Measurements from ENCODE around the gene KLF16. TPM values are rescaled to one million over a fixed set of nuclear protein-coding genes. Genes with fewer than 3 reads are reported as not detected.

KLF16 gene
- total and polyA plus RNA-seq, 2 experiments from 2014 or later, result 8.9 to 20.2 TPM

DNA sequence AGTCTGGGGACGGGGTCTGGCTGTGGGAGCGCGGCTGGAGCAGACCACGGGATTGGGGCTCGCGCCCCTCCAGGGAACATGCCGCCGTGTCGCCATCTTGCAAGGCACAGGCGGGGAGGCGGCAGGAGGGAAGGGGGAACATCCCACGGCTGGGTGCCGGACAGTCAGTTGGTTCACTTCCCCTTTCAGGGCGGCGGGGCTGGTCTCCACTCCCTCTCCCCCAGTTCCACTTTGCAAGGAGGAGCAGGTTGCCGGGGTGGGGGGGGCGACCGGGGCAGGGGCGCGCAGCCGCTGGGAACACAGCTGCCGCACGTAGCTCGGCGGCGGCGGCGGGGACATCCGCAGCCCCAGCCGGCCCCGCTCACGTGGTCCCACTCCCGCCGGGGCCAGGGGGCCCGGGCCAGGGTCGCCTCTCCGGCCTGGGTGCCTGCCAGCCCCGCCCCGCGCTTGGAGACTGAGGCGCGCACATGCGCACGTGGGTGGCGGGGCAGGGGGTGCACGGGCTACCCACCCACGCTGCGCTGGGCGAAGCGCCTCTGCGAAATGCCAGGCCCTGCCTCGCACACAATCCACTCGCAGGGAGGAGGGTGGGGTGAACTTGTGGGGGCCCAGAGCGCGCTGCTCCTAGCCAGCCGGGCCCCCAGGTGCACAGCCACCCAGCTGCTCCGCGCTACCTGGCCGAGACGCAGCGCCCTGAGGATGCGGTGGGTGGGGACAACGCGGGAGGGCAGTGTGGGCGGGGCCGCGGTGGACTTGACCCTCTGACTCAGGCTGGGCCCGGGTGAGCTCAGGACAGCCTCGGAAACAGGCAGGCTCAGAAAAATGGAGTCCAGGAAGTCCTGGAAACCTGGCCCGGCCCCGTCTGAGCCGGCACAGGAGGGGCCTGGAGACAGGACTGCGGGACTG is 6.4 kb downstream of the KLF16 start:
- Mint-ChIP-seq H3K9me3 (no peaks in the 10 kb centered on the region), H3K27ac (no peak overlapping the region), H3K27me3 (ENCODE audit: insufficient read depth, low read depth, poor library complexity) (peaks cover 20% of the 10 kb centered on the region), H3K4me3 (peak overlapping the region; percentile 64), H3K4me1 (peaks cover 57% of the 10 kb centered on the region), H3K36me3 (ENCODE audit: low read depth) (peaks cover 5% of the 10 kb centered on the region; the same call in 2 of the 3 replicates)
- ATAC-seq (peak; percentile 14), DNase-seq (ENCODE audit: low spot score) (peak; percentile 87)
- Histone ChIP-seq H3K9me2 (ENCODE audit: insufficient read depth) (no peaks in the 10 kb centered on the region), H3F3A (replicated peaks; ENCODE audit: low read depth) (peaks cover 14% of the 10 kb centered on the region; the same call in 1 of the 2 replicates), H3K4me3 (peak overlapping the region; percentile 74), H4K20me1 (replicated peaks; ENCODE audit: insufficient read depth) (peaks cover 21% of the 10 kb centered on the region; the same call in 1 of the 2 replicates), H2AFZ (no peak overlapping the region), H3K4me1 (ENCODE audit: insufficient read depth) (peaks cover 67% of the 10 kb centered on the region), H3K79me2 (replicated peaks; ENCODE audit: insufficient read depth) (peaks cover 50% of the 10 kb centered on the region), H3K4me2 (peak overlapping the region; percentile 98), H3K36me3 (ENCODE audit: insufficient read depth) (no peaks in the 10 kb centered on the region), H3K27me3 (ENCODE audit: insufficient read depth) (peaks cover 11% of the 10 kb centered on the region), H3K27ac (ENCODE audit: low read depth) (0 out of 2 replicates have a peak overlapping the region, but pooled peaks have one; percentile 45)
- TF ChIP-seq POLR2AphosphoS5 (IDR thresholded peaks at IDR 0.05; ENCODE audit: low read depth) (peak; percentile 66), CREB1 (CRISPR knock-in tag; IDR thresholded peaks at IDR 0.05; ENCODE audit: low read depth) (no peak)

DNA sequence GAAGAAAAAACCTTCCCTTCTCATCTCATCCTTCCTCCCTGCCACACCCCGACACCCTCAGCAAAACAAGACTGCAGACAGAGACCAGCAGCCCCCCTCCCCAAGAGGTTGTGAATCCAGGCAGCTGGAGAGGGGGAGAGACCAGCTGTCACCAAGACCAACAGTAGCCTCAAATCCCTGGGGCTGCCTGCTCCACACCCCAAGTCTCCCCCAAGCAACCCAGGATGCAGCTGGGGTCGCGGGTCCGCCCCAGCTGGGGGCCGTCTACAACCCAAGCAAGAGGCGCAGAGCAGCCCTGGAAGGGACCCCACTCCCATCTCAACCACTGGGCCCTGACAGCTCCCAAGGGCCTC is 7.1 kb downstream of the KLF16 start:
- peaks cover 5% of the 10 kb centered on the region; the same call in 1 of the 3 replicates for H3K36me3 Mint-ChIP-seq (ENCODE audit: low read depth)
- peak overlapping the region; percentile 61 for H3K4me3 Mint-ChIP-seq
- H3K4me1 Mint-ChIP-seq, result peaks cover 55% of the 10 kb centered on the region
- peaks cover 21% of the 10 kb centered on the region; the same call in 1 of the 2 replicates for H4K20me1 ChIP-seq (replicated peaks; ENCODE audit: insufficient read depth)
- no peak overlapping the region; the same call in 1 of the 2 replicates for H3K27ac ChIP-seq (ENCODE audit: low read depth)
- H2AFZ ChIP-seq, result no peak overlapping the region
- H3K9me2 ChIP-seq (ENCODE audit: insufficient read depth), result no peaks in the 10 kb centered on the region
- no peak for DNase-seq (ENCODE audit: low spot score)
- H3K4me3 ChIP-seq, result peak overlapping the region; percentile 74
- ATAC-seq, result no peak
- H3K9me3 Mint-ChIP-seq, result no peaks in the 10 kb centered on the region
- peaks cover 5% of the 10 kb centered on the region for H3K27me3 ChIP-seq (ENCODE audit: insufficient read depth)
- H3K4me2 ChIP-seq, result peak overlapping the region; percentile 98
- H3K27ac Mint-ChIP-seq, result peak overlapping the region; percentile 44; the same call in 1 of the 2 replicates
- peaks cover 18% of the 10 kb centered on the region for H3K27me3 Mint-ChIP-seq (ENCODE audit: insufficient read depth, low read depth, poor library complexity)
- peaks cover 14% of the 10 kb centered on the region for H3F3A ChIP-seq (replicated peaks; ENCODE audit: low read depth)
- H3K4me1 ChIP-seq (ENCODE audit: insufficient read depth), result peaks cover 61% of the 10 kb centered on the region
- TF ChIP-seq ZNF114 (CRISPR knock-in tag; IDR thresholded peaks at IDR 0.05) (no peak), CREB1 (CRISPR knock-in tag; IDR thresholded peaks at IDR 0.05; ENCODE audit: low read depth) (no peak), ZNF331 (CRISPR knock-in tag; IDR thresholded peaks at IDR 0.05; ENCODE audit: low read depth) (no peak), JUNB (IDR thresholded peaks at IDR 0.05; ENCODE audit: unreplicated experiment) (no peak)
- TF ChIP-seq, protein P1, sequence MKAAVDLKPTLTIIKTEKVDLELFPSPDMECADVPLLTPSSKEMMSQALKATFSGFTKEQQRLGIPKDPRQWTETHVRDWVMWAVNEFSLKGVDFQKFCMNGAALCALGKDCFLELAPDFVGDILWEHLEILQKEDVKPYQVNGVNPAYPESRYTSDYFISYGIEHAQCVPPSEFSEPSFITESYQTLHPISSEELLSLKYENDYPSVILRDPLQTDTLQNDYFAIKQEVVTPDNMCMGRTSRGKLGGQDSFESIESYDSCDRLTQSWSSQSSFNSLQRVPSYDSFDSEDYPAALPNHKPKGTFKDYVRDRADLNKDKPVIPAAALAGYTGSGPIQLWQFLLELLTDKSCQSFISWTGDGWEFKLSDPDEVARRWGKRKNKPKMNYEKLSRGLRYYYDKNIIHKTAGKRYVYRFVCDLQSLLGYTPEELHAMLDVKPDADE (IDR thresholded peaks at IDR 0.05), result no peak
- peaks cover 44% of the 10 kb centered on the region for H3K79me2 ChIP-seq (replicated peaks; ENCODE audit: insufficient read depth)
- H3K36me3 ChIP-seq (ENCODE audit: insufficient read depth), result no peaks in the 10 kb centered on the region

DNA sequence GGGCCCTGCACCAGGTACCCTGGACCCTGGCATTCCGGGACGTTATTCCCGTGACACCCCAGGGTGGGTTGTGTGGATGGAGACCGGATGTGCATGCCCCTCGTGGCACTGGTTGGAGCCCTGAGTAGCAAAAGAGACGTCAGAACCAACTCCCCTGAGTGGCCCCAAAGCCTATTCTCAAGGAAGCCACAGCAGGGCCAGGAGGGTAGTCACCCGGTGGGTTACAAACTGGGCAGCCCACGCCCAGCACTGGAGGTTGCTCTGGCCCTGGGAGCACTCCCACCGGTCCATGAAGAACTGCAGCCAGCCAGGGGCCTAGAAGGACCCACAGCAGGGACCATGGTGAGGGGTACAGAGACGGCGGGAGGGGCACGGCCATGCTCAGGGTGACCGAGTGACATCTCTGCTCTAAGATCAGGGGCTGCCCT is 7.5 kb downstream of the KLF16 start:
- Histone ChIP-seq H4K20me1 (replicated peaks; ENCODE audit: insufficient read depth) (peaks cover 20% of the 10 kb centered on the region; the same call in 1 of the 2 replicates), H3K27me3 (ENCODE audit: insufficient read depth) (no peaks in the 10 kb centered on the region), H3F3A (replicated peaks; ENCODE audit: low read depth) (peaks cover 14% of the 10 kb centered on the region), H3K27ac (ENCODE audit: low read depth) (peak overlapping the region; percentile 72; the same call in 1 of the 2 replicates), H3K4me2 (peak overlapping the region; percentile 98), H3K4me1 (ENCODE audit: insufficient read depth) (peaks cover 57% of the 10 kb centered on the region), H2AFZ (no peak overlapping the region), H3K9me2 (ENCODE audit: insufficient read depth) (no peaks in the 10 kb centered on the region), H3K4me3 (peak overlapping the region; percentile 74), H3K36me3 (ENCODE audit: insufficient read depth) (no peaks in the 10 kb centered on the region), H3K79me2 (replicated peaks; ENCODE audit: insufficient read depth) (peaks cover 39% of the 10 kb centered on the region)
- DNase-seq (ENCODE audit: low spot score), result no peak
- H3K4me3 Mint-ChIP-seq, result peak overlapping the region; percentile 44; the same call in 2 of the 3 replicates
- H3K27me3 Mint-ChIP-seq (ENCODE audit: insufficient read depth, low read depth, poor library complexity), result peaks cover 19% of the 10 kb centered on the region
- TF ChIP-seq ZNF114 (CRISPR knock-in tag; IDR thresholded peaks at IDR 0.05) (no peak), POLR2AphosphoS5 (IDR thresholded peaks at IDR 0.05; ENCODE audit: low read depth) (no peak), NANOG (IDR thresholded peaks at IDR 0.05; ENCODE audit: borderline replicate concordance) (no peak), STAT1 (IDR thresholded peaks at IDR 0.05; ENCODE audit: unreplicated experiment) (no peak)
- TF ChIP-seq, protein P2, sequence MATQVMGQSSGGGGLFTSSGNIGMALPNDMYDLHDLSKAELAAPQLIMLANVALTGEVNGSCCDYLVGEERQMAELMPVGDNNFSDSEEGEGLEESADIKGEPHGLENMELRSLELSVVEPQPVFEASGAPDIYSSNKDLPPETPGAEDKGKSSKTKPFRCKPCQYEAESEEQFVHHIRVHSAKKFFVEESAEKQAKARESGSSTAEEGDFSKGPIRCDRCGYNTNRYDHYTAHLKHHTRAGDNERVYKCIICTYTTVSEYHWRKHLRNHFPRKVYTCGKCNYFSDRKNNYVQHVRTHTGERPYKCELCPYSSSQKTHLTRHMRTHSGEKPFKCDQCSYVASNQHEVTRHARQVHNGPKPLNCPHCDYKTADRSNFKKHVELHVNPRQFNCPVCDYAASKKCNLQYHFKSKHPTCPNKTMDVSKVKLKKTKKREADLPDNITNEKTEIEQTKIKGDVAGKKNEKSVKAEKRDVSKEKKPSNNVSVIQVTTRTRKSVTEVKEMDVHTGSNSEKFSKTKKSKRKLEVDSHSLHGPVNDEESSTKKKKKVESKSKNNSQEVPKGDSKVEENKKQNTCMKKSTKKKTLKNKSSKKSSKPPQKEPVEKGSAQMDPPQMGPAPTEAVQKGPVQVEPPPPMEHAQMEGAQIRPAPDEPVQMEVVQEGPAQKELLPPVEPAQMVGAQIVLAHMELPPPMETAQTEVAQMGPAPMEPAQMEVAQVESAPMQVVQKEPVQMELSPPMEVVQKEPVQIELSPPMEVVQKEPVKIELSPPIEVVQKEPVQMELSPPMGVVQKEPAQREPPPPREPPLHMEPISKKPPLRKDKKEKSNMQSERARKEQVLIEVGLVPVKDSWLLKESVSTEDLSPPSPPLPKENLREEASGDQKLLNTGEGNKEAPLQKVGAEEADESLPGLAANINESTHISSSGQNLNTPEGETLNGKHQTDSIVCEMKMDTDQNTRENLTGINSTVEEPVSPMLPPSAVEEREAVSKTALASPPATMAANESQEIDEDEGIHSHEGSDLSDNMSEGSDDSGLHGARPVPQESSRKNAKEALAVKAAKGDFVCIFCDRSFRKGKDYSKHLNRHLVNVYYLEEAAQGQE (IDR thresholded peaks at IDR 0.05; ENCODE audit: unreplicated experiment), result no peak
- TF ChIP-seq, protein P3, sequence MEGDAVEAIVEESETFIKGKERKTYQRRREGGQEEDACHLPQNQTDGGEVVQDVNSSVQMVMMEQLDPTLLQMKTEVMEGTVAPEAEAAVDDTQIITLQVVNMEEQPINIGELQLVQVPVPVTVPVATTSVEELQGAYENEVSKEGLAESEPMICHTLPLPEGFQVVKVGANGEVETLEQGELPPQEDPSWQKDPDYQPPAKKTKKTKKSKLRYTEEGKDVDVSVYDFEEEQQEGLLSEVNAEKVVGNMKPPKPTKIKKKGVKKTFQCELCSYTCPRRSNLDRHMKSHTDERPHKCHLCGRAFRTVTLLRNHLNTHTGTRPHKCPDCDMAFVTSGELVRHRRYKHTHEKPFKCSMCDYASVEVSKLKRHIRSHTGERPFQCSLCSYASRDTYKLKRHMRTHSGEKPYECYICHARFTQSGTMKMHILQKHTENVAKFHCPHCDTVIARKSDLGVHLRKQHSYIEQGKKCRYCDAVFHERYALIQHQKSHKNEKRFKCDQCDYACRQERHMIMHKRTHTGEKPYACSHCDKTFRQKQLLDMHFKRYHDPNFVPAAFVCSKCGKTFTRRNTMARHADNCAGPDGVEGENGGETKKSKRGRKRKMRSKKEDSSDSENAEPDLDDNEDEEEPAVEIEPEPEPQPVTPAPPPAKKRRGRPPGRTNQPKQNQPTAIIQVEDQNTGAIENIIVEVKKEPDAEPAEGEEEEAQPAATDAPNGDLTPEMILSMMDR (conservative IDR thresholded peaks at IDR 0.05; ENCODE audit: low read depth in 2 of 2), result no peak
- ATAC-seq, result no peak
- H3K4me1 Mint-ChIP-seq, result peaks cover 55% of the 10 kb centered on the region
- no peaks in the 10 kb centered on the region for H3K9me3 Mint-ChIP-seq
- no peak overlapping the region for H3K27ac Mint-ChIP-seq
- H3K36me3 Mint-ChIP-seq (ENCODE audit: low read depth), result peaks cover 5% of the 10 kb centered on the region; the same call in 1 of the 3 replicates

Measured in GM23338 (cell line).